ENCODE data around the gene SLC41A1. TPM values are rescaled to one million over a fixed set of nuclear protein-coding genes. Genes with fewer than 3 reads are reported as not detected.

SLC41A1 gene
- total and polyA plus RNA-seq, 9 of the 15 experiments (the other 6 are each of a cell fraction or from before 2014, with no cell fraction given) = 4.1 to 29.3 (median 11.4) TPM

DNA sequence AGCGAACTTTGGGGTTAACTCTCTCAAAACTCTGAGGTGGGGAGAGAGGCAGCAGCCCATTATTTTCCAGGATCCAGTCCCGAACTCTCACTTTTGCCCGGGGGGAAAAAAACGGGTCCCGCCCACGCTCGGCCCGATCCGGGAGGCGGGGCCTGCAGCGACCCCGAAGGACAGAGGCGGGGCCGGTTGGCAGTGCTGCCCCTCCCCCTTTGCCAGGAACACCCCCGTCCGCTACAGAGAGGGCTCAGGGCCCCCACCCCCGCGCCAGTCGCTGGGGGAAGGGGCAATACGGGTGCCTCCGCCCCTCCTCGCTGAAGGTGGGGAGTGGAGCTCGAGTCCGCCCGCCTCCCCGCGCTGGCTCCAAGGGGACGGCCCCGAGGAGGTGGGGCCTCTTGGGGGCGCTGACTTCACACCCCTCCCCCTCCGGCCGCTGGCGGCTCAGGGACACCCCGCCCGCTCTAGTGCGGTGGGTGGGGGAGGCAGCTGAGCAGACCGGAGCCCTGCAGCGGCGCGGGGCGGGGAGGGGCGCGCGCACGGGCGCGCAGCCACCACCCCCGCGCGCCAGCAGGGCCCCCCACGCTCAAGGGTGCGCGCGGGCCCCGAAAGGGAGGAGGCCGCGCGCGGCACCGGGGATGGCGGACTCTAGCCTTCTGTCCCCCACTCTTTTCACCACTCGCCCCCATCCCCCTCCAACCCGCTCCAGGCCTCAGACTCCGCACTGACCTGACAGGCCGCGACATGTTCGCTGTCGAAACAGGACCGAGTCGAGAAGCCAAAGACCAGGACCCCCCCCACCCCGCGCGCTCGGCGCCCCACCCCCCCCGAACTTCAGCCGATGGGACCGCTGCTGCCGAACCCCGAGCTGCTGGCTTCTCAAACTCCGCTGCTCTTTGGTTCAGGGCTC is 63.5 kb downstream of the SLC41A1 start:
- H3K36me3 ChIP-seq (ENCODE audit: control insufficient read depth, insufficient read depth, low read length) = peaks cover 40% of the 10 kb centered on the region; the same call in 2 of the 3 replicates
- no TSS peak for BruUV-seq (replicated peaks)
- POLR2A ChIA-PET = interaction anchor here (0.5 to 2.2 kb wide), 25 partner anchors 11 to 791 kb away, joined by 3 to 44 read pairs (median 4); partner anchors contain the start of gene RAB29
- no peaks in the 10 kb centered on the region for H3K27me3 ChIP-seq (ENCODE audit: control insufficient read depth in 2 of 2, insufficient read depth in 2 of 2, low read length in 2 of 2)
- peaks cover 8 to 29% of the 10 kb centered on the region in 2 experiments; a peak in 4 of 5 replicates for H3K4me1 ChIP-seq (replicated peaks in 1 of 2; ENCODE audit: control insufficient read depth in 2 of 2, insufficient read depth in 2 of 2, low read length in 2 of 2)
- H3K79me2 ChIP-seq (ENCODE audit: control insufficient read depth, insufficient read depth, low read length) = peaks cover 54% of the 10 kb centered on the region
- no peaks in the 10 kb centered on the region for H3K9me1 ChIP-seq (ENCODE audit: control insufficient read depth, insufficient read depth, low read length)
- CTCF ChIA-PET (ENCODE audit: low intra/inter-chr PET ratio) = no interaction called here
- ATAC-seq = peak; percentile 89
- H3K9me3 ChIP-seq (replicated peaks; ENCODE audit: control insufficient read depth, insufficient read depth, low read depth, low read length) = no peaks in the 10 kb centered on the region
- under 1% methylated on average over 42 of the region's 81 CpGs for WGBS (ENCODE audit: insufficient coverage, low coverage, missing lambda C conversion rate)
- H3K4me3 ChIP-seq = peak overlapping the region; percentile 71
- peak; percentile 97 to 98 (median 98) for DNase-seq (ENCODE audit: extremely low read depth in 1 of 4, low spot score in 3 of 4)
- H4K20me1 ChIP-seq (replicated peaks; ENCODE audit: control insufficient read depth, insufficient read depth, low read length) = peaks cover 36% of the 10 kb centered on the region
- H3K9ac ChIP-seq (ENCODE audit: insufficient read depth in 1 of 2, low read depth in 2 of 2, low read length in 2 of 2) = peak overlapping the region; percentile 90 to 97
- H3K4me2 ChIP-seq (ENCODE audit: insufficient read depth, low read length) = peak overlapping the region; percentile 99
- intact Hi-C loops (cut with micrococcal nuclease) = loop anchor here (1.0 kb wide), 1 partner anchor 64 kb away; the partner anchor contains the start of gene SLC41A1
- peak overlapping the region; percentile 96 for H3K27ac ChIP-seq (ENCODE audit: extremely low read depth, low read depth, low read length)
- in situ Hi-C loops (cut with MboI) = no loop called here
- FAIRE-seq = peak; percentile 46
- peak overlapping the region; percentile 71 for H2AFZ ChIP-seq (ENCODE audit: low read depth, low read length)
- TF ChIP-seq SRSF3 (IDR thresholded peaks at IDR 0.05; ENCODE audit: insufficient read depth, low read length) = no peak
- TF ChIP-seq, protein P1, sequence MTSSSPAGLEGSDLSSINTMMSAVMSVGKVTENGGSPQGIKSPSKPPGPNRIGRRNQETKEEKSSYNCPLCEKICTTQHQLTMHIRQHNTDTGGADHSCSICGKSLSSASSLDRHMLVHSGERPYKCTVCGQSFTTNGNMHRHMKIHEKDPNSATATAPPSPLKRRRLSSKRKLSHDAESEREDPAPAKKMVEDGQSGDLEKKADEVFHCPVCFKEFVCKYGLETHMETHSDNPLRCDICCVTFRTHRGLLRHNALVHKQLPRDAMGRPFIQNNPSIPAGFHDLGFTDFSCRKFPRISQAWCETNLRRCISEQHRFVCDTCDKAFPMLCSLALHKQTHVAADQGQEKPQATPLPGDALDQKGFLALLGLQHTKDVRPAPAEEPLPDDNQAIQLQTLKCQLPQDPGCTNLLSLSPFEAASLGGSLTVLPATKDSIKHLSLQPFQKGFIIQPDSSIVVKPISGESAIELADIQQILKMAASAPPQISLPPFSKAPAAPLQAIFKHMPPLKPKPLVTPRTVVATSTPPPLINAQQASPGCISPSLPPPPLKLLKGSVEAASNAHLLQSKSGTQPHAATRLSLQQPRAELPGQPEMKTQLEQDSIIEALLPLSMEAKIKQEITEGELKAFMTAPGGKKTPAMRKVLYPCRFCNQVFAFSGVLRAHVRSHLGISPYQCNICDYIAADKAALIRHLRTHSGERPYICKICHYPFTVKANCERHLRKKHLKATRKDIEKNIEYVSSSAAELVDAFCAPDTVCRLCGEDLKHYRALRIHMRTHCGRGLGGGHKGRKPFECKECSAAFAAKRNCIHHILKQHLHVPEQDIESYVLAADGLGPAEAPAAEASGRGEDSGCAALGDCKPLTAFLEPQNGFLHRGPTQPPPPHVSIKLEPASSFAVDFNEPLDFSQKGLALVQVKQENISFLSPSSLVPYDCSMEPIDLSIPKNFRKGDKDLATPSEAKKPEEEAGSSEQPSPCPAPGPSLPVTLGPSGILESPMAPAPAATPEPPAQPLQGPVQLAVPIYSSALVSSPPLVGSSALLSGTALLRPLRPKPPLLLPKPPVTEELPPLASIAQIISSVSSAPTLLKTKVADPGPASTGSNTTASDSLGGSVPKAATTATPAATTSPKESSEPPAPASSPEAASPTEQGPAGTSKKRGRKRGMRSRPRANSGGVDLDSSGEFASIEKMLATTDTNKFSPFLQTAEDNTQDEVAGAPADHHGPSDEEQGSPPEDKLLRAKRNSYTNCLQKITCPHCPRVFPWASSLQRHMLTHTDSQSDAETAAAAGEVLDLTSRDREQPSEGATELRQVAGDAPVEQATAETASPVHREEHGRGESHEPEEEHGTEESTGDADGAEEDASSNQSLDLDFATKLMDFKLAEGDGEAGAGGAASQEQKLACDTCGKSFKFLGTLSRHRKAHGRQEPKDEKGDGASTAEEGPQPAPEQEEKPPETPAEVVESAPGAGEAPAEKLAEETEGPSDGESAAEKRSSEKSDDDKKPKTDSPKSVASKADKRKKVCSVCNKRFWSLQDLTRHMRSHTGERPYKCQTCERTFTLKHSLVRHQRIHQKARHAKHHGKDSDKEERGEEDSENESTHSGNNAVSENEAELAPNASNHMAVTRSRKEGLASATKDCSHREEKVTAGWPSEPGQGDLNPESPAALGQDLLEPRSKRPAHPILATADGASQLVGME (CRISPR knock-in tag; IDR thresholded peaks at IDR 0.05) = 0 out of 2 replicates have a peak, but pooled peaks have one; percentile 31
- no peak for TF ChIP-seq NFE2 (IDR thresholded peaks at IDR 0.05; ENCODE audit: low read depth)
- no peak for TF ChIP-seq BRD9 (IDR thresholded peaks at IDR 0.05; ENCODE audit: low read depth, partially characterized antibody)
- peak in 1 of 2 experiments; percentile 80; a peak in 1 of 4 replicates for TF ChIP-seq ARNT (IDR thresholded peaks at IDR 0.05)
- peak; percentile 100 for TF ChIP-seq EGR1 (conservative IDR thresholded peaks at IDR 0.05)
- peak; percentile 92 for TF ChIP-seq RBM22 (IDR thresholded peaks at IDR 0.05; ENCODE audit: low read depth, low read length, poor library complexity, severe bottlenecking)
- TF ChIP-seq RNF2 (IDR thresholded peaks at IDR 0.05) = peak; percentile 88
- peak; percentile 97 for TF ChIP-seq HNRNPL (IDR thresholded peaks at IDR 0.05; ENCODE audit: low read depth, low read length)
- no peak for TF ChIP-seq TEAD4 (IDR thresholded peaks at IDR 0.05; ENCODE audit: low read length)
- TF ChIP-seq TEAD4 (CRISPR knock-in tag; IDR thresholded peaks at IDR 0.05; ENCODE audit: borderline replicate concordance) = no peak
- TF ChIP-seq, protein P2, sequence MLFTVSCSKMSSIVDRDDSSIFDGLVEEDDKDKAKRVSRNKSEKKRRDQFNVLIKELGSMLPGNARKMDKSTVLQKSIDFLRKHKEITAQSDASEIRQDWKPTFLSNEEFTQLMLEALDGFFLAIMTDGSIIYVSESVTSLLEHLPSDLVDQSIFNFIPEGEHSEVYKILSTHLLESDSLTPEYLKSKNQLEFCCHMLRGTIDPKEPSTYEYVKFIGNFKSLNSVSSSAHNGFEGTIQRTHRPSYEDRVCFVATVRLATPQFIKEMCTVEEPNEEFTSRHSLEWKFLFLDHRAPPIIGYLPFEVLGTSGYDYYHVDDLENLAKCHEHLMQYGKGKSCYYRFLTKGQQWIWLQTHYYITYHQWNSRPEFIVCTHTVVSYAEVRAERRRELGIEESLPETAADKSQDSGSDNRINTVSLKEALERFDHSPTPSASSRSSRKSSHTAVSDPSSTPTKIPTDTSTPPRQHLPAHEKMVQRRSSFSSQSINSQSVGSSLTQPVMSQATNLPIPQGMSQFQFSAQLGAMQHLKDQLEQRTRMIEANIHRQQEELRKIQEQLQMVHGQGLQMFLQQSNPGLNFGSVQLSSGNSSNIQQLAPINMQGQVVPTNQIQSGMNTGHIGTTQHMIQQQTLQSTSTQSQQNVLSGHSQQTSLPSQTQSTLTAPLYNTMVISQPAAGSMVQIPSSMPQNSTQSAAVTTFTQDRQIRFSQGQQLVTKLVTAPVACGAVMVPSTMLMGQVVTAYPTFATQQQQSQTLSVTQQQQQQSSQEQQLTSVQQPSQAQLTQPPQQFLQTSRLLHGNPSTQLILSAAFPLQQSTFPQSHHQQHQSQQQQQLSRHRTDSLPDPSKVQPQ (CRISPR knock-in tag; IDR thresholded peaks at IDR 0.05; ENCODE audit: borderline replicate concordance) = peak; percentile 65; the same call in 1 of the 2 replicates
- no peak; the same call in 1 of the 2 replicates for TF ChIP-seq ZNF644 (tag; IDR thresholded peaks at IDR 0.05; ENCODE audit: low read depth)

Data from K562 (cell line).